Gastroesophageal sphincter (tissue), 4 donors: ENCODE data around the gene TSPAN9. TPM values are rescaled to one million over a fixed set of nuclear protein-coding genes. Genes with fewer than 3 reads are reported as not detected.

Source experiments
- ATAC-seq: fragments of 150-250 bp; one replicate; pipeline ENCODE4 v1.9.1; 2016; ENCODE audit warnings: mild to moderate bottlenecking, moderate library complexity
- H3K27ac ChIP-seq, 4 donors: fragments of 200-600 bp; sonication (generic) in 3 of 4; 1 replicate in 3 of 4; 2 replicates in 1 of 4; pipeline ENCODE4 v1.5.1; 2016 to 2019
- H3K27me3 ChIP-seq: fragments of 200-600 bp; sonication (generic); one replicate; pipeline ENCODE4 v1.5.1; 2019
- H3K36me3 ChIP-seq, 2 donors: fragments of 200-600 bp; sonication (generic); one replicate each; pipeline ENCODE4 v1.5.1; 2019; ENCODE audit warnings: control low read depth in 1 of 2
- H3K4me1 ChIP-seq, 3 donors: fragments of 200-600 bp; sonication (generic); 1 replicate in 2 of 3; 2 replicates in 1 of 3; pipeline ENCODE4 v1.5.1; 2016 to 2019; ENCODE audit warnings: control low read depth in 2 of 3
- H3K4me3 ChIP-seq, 2 donors: fragments of 200-600 bp; sonication (generic); one replicate each; pipeline ENCODE4 v1.5.1; 2019; ENCODE audit warnings: mild to moderate bottlenecking in 1 of 2, moderate library complexity in 1 of 2
- H3K9me3 ChIP-seq, 3 donors: fragments of 200-600 bp; sonication (generic); one replicate each; pipeline ENCODE4 v1.5.1; 2017 to 2019; ENCODE audit warnings: control low read depth in 2 of 3
- EP300 ChIP-seq: sonication (generic); formaldehyde crosslinking; IDR thresholded peaks from one replicate; pipeline ENCODE4 v1.6.1; 2017; ENCODE audit warnings: antibody characterized with exemption, mild to moderate bottlenecking
- POLR2A ChIP-seq, 2 donors: fragments of 450-650 bp; IDR thresholded peaks; one replicate each; pipeline ENCODE4 v1.6.1; 2017; ENCODE audit warnings: antibody characterized with exemption in 2 of 2, mild to moderate bottlenecking in 2 of 2, moderate library complexity in 1 of 2
- POLR2AphosphoS5 ChIP-seq: sonication (generic); formaldehyde crosslinking; IDR thresholded peaks from one replicate; pipeline ENCODE4 v1.6.1; 2017; ENCODE audit warnings: antibody characterized with exemption
- WGBS, 2 donors: methylation state at CpG; one replicate each; pipeline ENCODE4 v1.1.5; 2018; ENCODE audit warnings: low coverage in 1 of 2; 5-methylcytosine and 5-hydroxymethylcytosine counted together
- total RNA-seq, 4 donors: library from RNA; depleted of rRNA; stranded (reverse); fragments of >200 nt; gene quantifications; one replicate each; pipeline ENCODE4 v1.1.0, GENCODE V29; 2016
- TF ChIP-seq, protein P1 (sequence below), 4 experiments: fragments of 200-600 bp in 2 of 4; fragments of 450-650 bp in 2 of 4; sonication (generic) in 1 of 4; IDR thresholded peaks; one replicate each; pipeline ENCODE4 v1.5.1; 2017 to 2019; ENCODE audit warnings: antibody characterized with exemption in 4 of 4, mild to moderate bottlenecking in 2 of 4, moderate library complexity in 2 of 4

Gene TSPAN9
- total RNA-seq, 4 donors from 2014 or later, result 19.5 to 30.2 (median 26.0) TPM

DNA sequence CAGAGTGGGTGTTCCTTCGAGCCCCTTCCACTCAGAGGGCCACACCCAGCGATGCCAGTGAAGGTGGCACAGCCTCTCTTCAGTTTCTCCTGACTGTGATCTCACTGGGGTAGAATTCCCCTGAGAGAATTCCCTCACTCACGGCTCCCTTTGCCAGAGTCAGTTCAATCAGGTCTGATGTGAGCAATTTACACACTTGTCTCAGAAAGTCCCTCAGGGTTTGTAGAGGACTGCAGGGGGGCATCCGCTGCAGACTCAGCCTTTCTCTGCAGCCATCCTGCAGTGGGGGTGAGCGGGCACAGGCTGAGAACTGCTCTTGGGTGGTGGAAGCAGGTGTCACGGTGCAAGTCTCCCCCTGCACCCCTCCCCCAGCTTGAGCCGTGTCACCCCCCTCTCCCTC, 208.4 kb downstream of the TSPAN9 start:
- H3K27ac ChIP-seq, result no peak overlapping the region
- peaks cover 0 to 74% of the 10 kb centered on the region in 2 donors for H3K36me3 ChIP-seq
- no peak overlapping the region for H3K4me3 ChIP-seq
- no peaks in the 10 kb centered on the region for H3K9me3 ChIP-seq
- no peaks in the 10 kb centered on the region for H3K27me3 ChIP-seq
- 20 to 80% methylated on average over 1 of the region's 7 CpGs for WGBS, 2 donors
- ATAC-seq, result no peak
- TF ChIP-seq POLR2AphosphoS5 (no peak), POLR2A (IDR thresholded peaks at IDR 0.05) (no peak), EP300 (no peak)
- TF ChIP-seq, protein P1, sequence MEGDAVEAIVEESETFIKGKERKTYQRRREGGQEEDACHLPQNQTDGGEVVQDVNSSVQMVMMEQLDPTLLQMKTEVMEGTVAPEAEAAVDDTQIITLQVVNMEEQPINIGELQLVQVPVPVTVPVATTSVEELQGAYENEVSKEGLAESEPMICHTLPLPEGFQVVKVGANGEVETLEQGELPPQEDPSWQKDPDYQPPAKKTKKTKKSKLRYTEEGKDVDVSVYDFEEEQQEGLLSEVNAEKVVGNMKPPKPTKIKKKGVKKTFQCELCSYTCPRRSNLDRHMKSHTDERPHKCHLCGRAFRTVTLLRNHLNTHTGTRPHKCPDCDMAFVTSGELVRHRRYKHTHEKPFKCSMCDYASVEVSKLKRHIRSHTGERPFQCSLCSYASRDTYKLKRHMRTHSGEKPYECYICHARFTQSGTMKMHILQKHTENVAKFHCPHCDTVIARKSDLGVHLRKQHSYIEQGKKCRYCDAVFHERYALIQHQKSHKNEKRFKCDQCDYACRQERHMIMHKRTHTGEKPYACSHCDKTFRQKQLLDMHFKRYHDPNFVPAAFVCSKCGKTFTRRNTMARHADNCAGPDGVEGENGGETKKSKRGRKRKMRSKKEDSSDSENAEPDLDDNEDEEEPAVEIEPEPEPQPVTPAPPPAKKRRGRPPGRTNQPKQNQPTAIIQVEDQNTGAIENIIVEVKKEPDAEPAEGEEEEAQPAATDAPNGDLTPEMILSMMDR (IDR thresholded peaks at IDR 0.05), result no peak
- H3K4me1 ChIP-seq, result no peaks in the 10 kb centered on the region

DNA sequence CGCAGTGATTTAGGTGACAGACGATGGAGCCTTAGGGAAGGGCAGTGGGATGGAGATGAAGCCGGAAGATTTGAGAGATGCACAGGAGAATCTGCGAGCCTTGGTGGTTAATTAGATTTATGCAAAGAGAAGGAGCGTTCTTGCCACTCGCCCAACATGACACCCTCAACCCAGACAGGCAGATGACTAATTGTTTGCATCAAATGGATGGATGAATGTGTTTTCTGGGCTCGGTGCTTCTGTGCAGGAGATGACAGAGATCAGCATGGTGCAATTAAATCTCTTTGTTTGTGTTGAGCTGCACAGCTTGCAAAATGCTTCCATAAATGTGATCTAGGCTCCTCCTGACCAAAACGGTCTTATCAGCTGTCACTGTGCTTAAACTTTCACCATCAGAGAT, 211.5 kb downstream of the TSPAN9 start:
- ATAC-seq, result no peak
- Histone ChIP-seq H3K27me3 (no peaks in the 10 kb centered on the region), H3K36me3 (peaks cover 0 to 49% of the 10 kb centered on the region in 2 donors), H3K27ac (no peak overlapping the region), H3K4me1 (no peaks in the 10 kb centered on the region), H3K4me3 (no peak overlapping the region), H3K9me3 (no peaks in the 10 kb centered on the region)
- 69 to 81% methylated on average over 2 to 8 of the region's 8 CpGs for WGBS, 2 donors
- TF ChIP-seq, protein P1 (IDR thresholded peaks at IDR 0.05), result no peak
- TF ChIP-seq EP300 (no peak), POLR2A (IDR thresholded peaks at IDR 0.05) (no peak), POLR2AphosphoS5 (no peak)

DNA sequence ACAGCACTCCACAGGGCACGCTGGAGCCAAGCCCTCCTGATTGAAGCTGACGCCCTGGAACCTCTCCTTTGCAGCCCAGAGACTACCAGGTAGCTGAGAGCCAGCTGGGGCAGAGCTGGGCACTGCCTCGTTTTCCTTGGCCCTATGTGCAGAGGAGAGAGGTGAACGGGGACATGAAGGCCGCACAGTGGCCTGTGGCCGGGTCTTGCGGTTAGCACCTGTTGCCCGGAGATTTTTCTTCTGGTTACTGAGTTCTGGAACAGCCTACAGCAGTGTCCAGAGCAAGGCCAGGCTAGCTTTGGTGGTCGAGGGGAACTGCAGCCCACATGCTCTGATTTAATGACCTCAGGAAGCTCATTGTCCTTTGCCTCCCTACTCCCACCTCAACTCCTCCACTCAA, 212.5 kb downstream of the TSPAN9 start:
- 90% methylated on average over 3 of the region's 9 CpGs; no CpG with 5 or more reads in 1 of the 2 donors for WGBS, 2 donors
- peaks cover 0 to 38% of the 10 kb centered on the region in 2 donors for H3K36me3 ChIP-seq
- no peaks in the 10 kb centered on the region for H3K9me3 ChIP-seq
- no peak overlapping the region for H3K27ac ChIP-seq
- TF ChIP-seq POLR2A (IDR thresholded peaks at IDR 0.05), result no peak
- no peak for TF ChIP-seq EP300
- TF ChIP-seq POLR2AphosphoS5, result no peak
- TF ChIP-seq, protein P1 (IDR thresholded peaks at IDR 0.05), result no peak
- no peak for ATAC-seq
- no peaks in the 10 kb centered on the region for H3K27me3 ChIP-seq
- H3K4me3 ChIP-seq, result no peak overlapping the region
- H3K4me1 ChIP-seq, result peaks cover 0 to 5% (median 0%) of the 10 kb centered on the region in 3 donors

DNA sequence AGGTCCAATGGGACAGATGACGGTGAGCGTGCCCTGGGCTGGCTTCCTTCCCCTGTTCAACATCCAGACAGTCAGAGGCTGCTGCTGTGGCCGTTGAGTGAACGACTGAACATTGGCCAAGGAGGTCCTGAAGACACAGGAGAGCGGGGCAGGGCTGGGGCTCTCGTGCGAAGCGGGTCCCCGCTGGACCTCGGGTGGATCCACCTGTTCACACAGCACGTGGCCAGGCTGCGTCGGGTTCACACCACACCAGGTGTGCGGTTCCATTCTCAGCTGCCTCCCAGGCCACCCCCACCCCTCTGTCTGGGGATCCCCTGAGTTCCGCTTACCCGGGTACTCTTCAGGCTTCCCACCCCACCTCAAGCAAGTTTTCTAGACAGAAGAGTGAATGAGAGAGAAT, 214.8 kb downstream of the TSPAN9 start:
- Histone ChIP-seq H3K36me3 (peaks cover 0 to 17% of the 10 kb centered on the region in 2 donors), H3K4me3 (no peak overlapping the region), H3K4me1 (peaks cover 0 to 16% (median 0%) of the 10 kb centered on the region in 3 donors), H3K27ac (no peak overlapping the region), H3K9me3 (no peaks in the 10 kb centered on the region), H3K27me3 (no peaks in the 10 kb centered on the region)
- ATAC-seq, result no peak
- TF ChIP-seq POLR2AphosphoS5 (no peak), POLR2A (IDR thresholded peaks at IDR 0.05) (no peak), EP300 (no peak)
- TF ChIP-seq, protein P1 (IDR thresholded peaks at IDR 0.05), result no peak
- 83% methylated on average over 4 of the region's 16 CpGs; no CpG with 5 or more reads in 1 of the 2 donors for WGBS, 2 donors

DNA sequence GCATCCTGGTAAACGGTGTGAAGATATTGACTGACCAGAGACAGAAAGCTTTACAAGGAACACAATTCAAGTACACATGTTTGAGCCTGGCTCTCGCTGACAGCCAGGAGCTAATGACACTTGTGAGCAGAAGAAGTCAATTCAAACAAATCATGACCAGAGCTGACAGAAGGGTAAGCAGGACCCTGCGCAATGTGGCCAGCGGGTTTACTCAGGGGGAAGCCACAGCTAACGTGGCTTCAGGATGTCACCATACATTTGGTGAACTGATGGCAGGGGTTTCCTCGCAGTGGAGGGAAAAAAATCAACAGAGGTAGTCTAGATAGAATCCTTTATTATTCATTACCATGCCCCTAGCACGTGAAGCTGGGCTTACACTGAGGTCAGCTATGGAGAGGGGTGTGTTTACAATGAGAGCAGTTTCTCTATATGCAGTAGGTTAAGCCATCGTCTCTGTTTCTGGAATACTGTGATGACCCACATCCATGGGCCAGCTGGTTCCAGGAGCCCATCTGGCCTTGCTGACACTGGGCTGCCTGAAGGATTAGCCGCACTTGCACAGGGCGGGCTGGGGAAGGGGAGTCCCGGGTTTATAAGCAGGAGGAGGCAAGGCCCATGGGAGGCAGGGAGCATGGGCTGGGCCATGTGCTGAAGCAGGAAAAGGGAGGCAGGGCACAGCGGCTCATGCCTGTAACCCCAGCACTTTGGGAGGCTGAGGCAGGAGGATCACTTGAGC, 215.7 kb downstream of the TSPAN9 start:
- Histone ChIP-seq H3K4me3 (no peak overlapping the region), H3K27me3 (peaks cover 7% of the 10 kb centered on the region), H3K9me3 (no peaks in the 10 kb centered on the region), H3K4me1 (peaks cover 0 to 16% (median 0%) of the 10 kb centered on the region in 3 donors), H3K27ac (no peak overlapping the region), H3K36me3 (peaks cover 0 to 8% of the 10 kb centered on the region in 2 donors)
- 75% methylated on average over 5 of the region's 12 CpGs; no CpG with 5 or more reads in 1 of the 2 donors for WGBS, 2 donors
- no peak for ATAC-seq
- TF ChIP-seq POLR2A (IDR thresholded peaks at IDR 0.05) (no peak), POLR2AphosphoS5 (no peak), EP300 (no peak)
- TF ChIP-seq, protein P1 (IDR thresholded peaks at IDR 0.05), result no peak
